A673 (cell line): ENCODE measurements around the gene RNF141. TPM values are rescaled to one million over a fixed set of nuclear protein-coding genes. Genes with fewer than 3 reads are reported as not detected.

Source experiments
- BruUV-seq: library from RNA; stranded (reverse); fragments of 400-500 nt; replicated peaks from 2 replicates; lab custom pipeline; 2021; lab: Mats Ljungman, UMichigan
- CTCF ChIA-PET: fragments of 300-600 bp; sonication (Branson Sonifier 250); formaldehyde crosslinking; loops from one replicate; lab custom pipeline; 2022; ENCODE audit warnings: antibody characterized with exemption; lab: Charles Lee
- POLR2A ChIA-PET: fragments of 300-600 bp; sonication (Branson Sonifier 250); formaldehyde crosslinking; loops from one replicate; lab custom pipeline; 2022; ENCODE audit warnings: antibody characterized with exemption; ENCODE audit not compliant: low non-redundant PET; lab: Charles Lee
- DNase-seq: peaks from one replicate; pipeline ENCODE4 v3.0.0-alpha.2; 2015; ENCODE audit warnings: low spot score
- H3K27ac ChIP-seq: fragments of 200-600 bp; sonication (generic); 2 replicates; pipeline ENCODE4 v1.5.1; 2016; ENCODE audit warnings: mixed run types, low read depth, mild to moderate bottlenecking, mixed read lengths, antibody characterized with exemption, low read length; ENCODE audit not compliant: poor library complexity, severe bottlenecking
- H3K27me3 ChIP-seq: fragments of 200-600 bp; sonication (generic); replicated peaks from 2 replicates; pipeline ENCODE4 v1.6.1; 2017; ENCODE audit warnings: mixed run types, low read depth, mild to moderate bottlenecking, mixed read lengths, antibody characterized with exemption, low read length; ENCODE audit not compliant: insufficient read depth, poor library complexity
- H3K36me3 ChIP-seq: fragments of 200-600 bp; sonication (generic); 2 replicates; pipeline ENCODE4 v1.6.1; 2016; ENCODE audit warnings: mixed run types, mild to moderate bottlenecking, mixed read lengths, antibody characterized with exemption, low read length; ENCODE audit not compliant: insufficient read depth, poor library complexity, severe bottlenecking
- H3K4me1 ChIP-seq: fragments of 200-600 bp; sonication (generic); 2 replicates; pipeline ENCODE4 v1.6.1; 2017; ENCODE audit warnings: mixed run types, mild to moderate bottlenecking, mixed read lengths, antibody characterized with exemption, low read length; ENCODE audit not compliant: insufficient read depth, poor library complexity, severe bottlenecking
- H3K4me3 ChIP-seq: fragments of 200-600 bp; sonication (generic); 2 replicates; pipeline ENCODE4 v1.5.1; 2016; ENCODE audit warnings: low read depth, mixed run types, mild to moderate bottlenecking, mixed read lengths, low read length; ENCODE audit not compliant: poor library complexity, severe bottlenecking
- H3K9me3 ChIP-seq: fragments of 200-600 bp; sonication (generic); 2 replicates; pipeline ENCODE4 v1.6.1; 2016; ENCODE audit warnings: mixed run types, low read depth, mild to moderate bottlenecking, mixed read lengths, antibody characterized with exemption, low read length; ENCODE audit not compliant: poor library complexity, severe bottlenecking
- EZH2 ChIP-seq: fragments of 200-600 bp; sonication (generic); IDR thresholded peaks from 2 replicates; pipeline ENCODE4 v1.6.1; 2017; ENCODE audit warnings: borderline replicate concordance, low read depth, mild to moderate bottlenecking, mixed read lengths, antibody characterized with exemption, low read length; ENCODE audit not compliant: poor library complexity, severe bottlenecking
- intact Hi-C: fragments of 100-400 bp; cut with micrococcal nuclease; formaldehyde crosslinking; loops from one replicate; pipeline ENCODE4 v1.10.0; 2022; ENCODE audit not compliant: unreplicated experiment
- total RNA-seq: library from RNA; stranded (reverse); gene quantifications from 2 replicates; pipeline ENCODE4 v1.2.3, GENCODE V29; 2021
- TF ChIP-seq, protein P1 (sequence below): fragments of 300-800, 200-600 bp; sonication (generic); conservative IDR thresholded peaks from 2 replicates; pipeline ENCODE4 v1.5.1; 2017; ENCODE audit warnings: low read depth, mild to moderate bottlenecking, antibody characterized with exemption, low read length, moderate library complexity, mixed read lengths

RNF141 gene
- total RNA-seq, 1 experiment from 2014 or later, result 36.4 TPM

DNA sequence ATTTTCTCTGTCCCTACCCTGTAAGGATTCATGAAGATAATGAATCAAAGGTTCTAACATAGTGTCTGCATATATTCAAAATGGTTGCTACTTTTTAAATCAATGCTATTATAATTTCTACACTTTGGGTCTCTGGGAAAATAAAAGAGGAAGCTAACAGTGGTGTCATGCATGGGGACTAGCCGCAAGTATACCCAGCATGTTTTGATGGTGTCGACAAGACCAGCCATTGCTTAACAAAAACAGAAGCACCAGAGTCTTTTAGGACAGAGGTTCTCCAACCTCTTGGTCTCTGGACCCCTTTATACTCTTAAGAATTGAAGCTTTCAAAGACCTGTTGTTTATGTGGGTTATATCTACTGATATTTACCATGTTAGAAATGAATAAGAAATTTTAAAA is 37.8 kb downstream of the RNF141 start:
- POLR2A ChIA-PET, result interaction anchor here (0.7 kb wide), 1 partner anchor 275 kb away, joined by 3 read pairs; no protein-coding TSS in a partner anchor
- H3K4me1 ChIP-seq, result no peaks in the 10 kb centered on the region
- BruUV-seq, result no TSS peak
- TF ChIP-seq EZH2, result no peak
- TF ChIP-seq, protein P1, sequence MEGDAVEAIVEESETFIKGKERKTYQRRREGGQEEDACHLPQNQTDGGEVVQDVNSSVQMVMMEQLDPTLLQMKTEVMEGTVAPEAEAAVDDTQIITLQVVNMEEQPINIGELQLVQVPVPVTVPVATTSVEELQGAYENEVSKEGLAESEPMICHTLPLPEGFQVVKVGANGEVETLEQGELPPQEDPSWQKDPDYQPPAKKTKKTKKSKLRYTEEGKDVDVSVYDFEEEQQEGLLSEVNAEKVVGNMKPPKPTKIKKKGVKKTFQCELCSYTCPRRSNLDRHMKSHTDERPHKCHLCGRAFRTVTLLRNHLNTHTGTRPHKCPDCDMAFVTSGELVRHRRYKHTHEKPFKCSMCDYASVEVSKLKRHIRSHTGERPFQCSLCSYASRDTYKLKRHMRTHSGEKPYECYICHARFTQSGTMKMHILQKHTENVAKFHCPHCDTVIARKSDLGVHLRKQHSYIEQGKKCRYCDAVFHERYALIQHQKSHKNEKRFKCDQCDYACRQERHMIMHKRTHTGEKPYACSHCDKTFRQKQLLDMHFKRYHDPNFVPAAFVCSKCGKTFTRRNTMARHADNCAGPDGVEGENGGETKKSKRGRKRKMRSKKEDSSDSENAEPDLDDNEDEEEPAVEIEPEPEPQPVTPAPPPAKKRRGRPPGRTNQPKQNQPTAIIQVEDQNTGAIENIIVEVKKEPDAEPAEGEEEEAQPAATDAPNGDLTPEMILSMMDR, result no peak
- DNase-seq, result no peak
- H3K27ac ChIP-seq, result no peak overlapping the region
- CTCF ChIA-PET, result no interaction called here
- H3K27me3 ChIP-seq, result no peaks in the 10 kb centered on the region
- intact Hi-C loops, result no loop called here
- no peaks in the 10 kb centered on the region for H3K9me3 ChIP-seq
- H3K4me3 ChIP-seq, result no peak overlapping the region
- H3K36me3 ChIP-seq, result no peaks in the 10 kb centered on the region

- ChIA-PET CTCF (no interaction called here), POLR2A (interaction anchor here (0.7 kb wide), 1 partner anchor 275 kb away, joined by 3 read pairs; no protein-coding TSS in a partner anchor)
- no peak for DNase-seq
- H3K4me3 ChIP-seq, result no peak overlapping the region
- TF ChIP-seq, protein P1, result no peak
- TF ChIP-seq EZH2, result no peak
- intact Hi-C loops, result no loop called here
- H3K36me3 ChIP-seq, result no peaks in the 10 kb centered on the region
- H3K9me3 ChIP-seq, result no peaks in the 10 kb centered on the region
- H3K27ac ChIP-seq, result no peak overlapping the region
- no peaks in the 10 kb centered on the region for H3K4me1 ChIP-seq
- BruUV-seq, result no TSS peak
- no peaks in the 10 kb centered on the region for H3K27me3 ChIP-seq
Measured at GRCh38 chr11:10502770-10503169, 38.2 kb downstream of the RNF141 start.

GRCh38 chr11:10502065-10502680 is 38.8 kb downstream of the RNF141 start:
- H3K9me3 ChIP-seq, result no peaks in the 10 kb centered on the region
- ChIA-PET POLR2A (no interaction called here), CTCF (no interaction called here)
- H3K27ac ChIP-seq, result no peak overlapping the region
- no peak overlapping the region for H3K4me3 ChIP-seq
- H3K36me3 ChIP-seq, result no peaks in the 10 kb centered on the region
- no peaks in the 10 kb centered on the region for H3K4me1 ChIP-seq
- TF ChIP-seq EZH2, result no peak
- TF ChIP-seq, protein P1, result no peak
- intact Hi-C loops, result no loop called here
- no peaks in the 10 kb centered on the region for H3K27me3 ChIP-seq
- no peak for DNase-seq
- BruUV-seq, result no TSS peak
